Inflammatory macrophage treated with lipopolysaccharide for 4 hours (primary cell): ENCODE data around the gene TRABD2B.
A peak's percentile ranks its signal among the peaks of the same experiment; 100 is the strongest.

ENCODE experiments used
- DNase-seq: peaks from one replicate; pipeline ENCODE4 v3.0.0-alpha.2; 2020

TRABD2B gene

GRCh38 chr1:47818682-47819573, 178.3 kb downstream of the TRABD2B start:
- no peak for DNase-seq

- no peak for DNase-seq
Measured at GRCh38 chr1:47817861-47818260, 179.3 kb downstream of the TRABD2B start.

GRCh38 chr1:47816325-47817071, 180.7 kb downstream of the TRABD2B start:
- DNase-seq: no peak

DNA sequence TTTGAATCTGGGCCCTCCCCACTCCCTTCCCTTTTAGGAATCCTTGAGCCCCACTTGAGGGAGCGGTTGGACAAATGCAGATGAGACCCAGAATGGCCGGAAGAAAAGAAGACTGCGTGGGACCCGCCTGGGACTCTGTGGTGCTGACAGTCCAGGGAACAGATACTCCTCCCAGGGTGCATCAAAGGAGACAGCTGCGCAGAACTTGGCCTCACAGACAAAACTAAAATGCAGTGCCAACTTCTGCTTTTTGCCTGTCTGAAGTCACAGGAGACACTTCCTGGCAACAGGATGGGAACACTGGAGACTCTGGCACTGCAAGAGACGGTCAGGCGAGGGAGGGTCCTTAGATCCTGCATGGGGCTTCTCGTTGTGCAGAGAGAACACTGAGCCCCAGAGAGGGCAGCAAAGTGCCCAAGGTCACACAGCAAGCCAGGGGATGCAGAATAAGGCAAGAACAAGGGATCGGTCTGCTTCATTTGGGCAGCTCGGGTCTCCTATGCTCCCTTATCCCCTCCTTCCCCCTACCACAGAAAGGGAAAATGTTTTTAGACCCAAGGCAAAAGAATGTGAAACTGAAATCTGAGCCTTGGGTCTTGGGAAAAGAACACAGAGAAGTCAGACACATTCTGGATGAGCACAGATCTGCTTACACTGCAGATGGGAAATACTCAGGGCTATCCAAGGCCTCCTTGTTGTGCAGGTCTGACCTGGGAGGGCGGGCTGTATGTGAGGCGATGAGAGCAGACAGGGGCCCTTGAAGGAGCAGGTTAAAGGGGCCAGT, 182.4 kb downstream of the TRABD2B start:
- peak; percentile 4 for DNase-seq

- no peak for DNase-seq
Measured at GRCh38 chr1:47813970-47814369, 183.2 kb downstream of the TRABD2B start.

DNA sequence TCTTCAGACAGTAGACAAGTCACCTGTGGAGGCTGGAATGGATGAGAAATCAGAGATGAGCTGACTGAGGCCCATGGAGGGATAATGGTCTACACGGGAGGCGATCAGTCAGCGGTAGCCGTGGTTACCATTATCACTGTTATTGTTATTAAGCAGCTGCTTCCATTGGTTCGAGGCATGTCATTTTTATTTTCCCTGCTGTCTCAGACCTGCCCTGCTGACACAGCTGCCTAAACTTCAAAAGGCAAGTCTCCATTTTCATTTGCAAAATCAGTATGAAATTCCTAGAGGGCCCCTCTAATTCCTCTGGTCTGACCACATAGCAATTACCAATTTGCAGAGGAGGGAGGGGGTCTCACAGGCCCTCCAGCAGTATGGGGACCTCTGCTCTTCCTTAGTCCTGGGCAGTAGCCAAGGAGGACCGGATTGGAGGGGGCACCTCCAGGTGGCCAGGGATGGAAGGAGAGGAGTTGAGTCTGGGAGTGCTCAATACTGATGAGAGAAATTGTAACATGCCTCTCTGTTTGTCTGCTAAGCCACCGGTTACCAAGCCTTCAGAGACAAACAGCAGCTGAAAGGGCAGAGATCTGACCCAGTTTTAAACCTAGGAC, 184.2 kb downstream of the TRABD2B start:
- DNase-seq: no peak

- DNase-seq: no peak
Measured at GRCh38 chr1:47810964-47811682, 186.1 kb downstream of the TRABD2B start.

- DNase-seq: no peak
Measured at GRCh38 chr1:47809301-47810084, 187.7 kb downstream of the TRABD2B start.

DNA sequence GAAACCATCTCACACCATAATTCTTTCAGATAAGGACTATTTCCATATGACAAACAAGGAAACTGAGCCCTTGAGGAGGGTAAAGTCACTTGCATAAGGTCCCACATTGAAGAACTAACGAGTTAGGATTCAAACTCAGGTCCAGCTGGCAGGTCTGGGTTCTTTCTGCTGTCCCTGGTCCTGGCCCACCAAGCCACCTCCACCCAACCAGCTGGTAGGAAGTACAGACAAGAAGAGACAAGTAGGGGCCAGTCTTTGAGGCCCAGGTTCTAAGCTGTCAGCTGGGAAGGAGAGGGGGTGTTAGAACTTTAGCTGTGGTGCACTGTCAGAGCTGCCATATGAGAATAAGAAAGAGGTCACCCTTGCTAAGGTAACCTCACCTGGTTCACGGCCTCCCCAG, 188.6 kb downstream of the TRABD2B start:
- no peak for DNase-seq

- DNase-seq: no peak
Measured at GRCh38 chr1:47805921-47806361, 191.2 kb downstream of the TRABD2B start.

- DNase-seq: no peak
Measured at GRCh38 chr1:47805018-47805417, 192.2 kb downstream of the TRABD2B start.

DNA sequence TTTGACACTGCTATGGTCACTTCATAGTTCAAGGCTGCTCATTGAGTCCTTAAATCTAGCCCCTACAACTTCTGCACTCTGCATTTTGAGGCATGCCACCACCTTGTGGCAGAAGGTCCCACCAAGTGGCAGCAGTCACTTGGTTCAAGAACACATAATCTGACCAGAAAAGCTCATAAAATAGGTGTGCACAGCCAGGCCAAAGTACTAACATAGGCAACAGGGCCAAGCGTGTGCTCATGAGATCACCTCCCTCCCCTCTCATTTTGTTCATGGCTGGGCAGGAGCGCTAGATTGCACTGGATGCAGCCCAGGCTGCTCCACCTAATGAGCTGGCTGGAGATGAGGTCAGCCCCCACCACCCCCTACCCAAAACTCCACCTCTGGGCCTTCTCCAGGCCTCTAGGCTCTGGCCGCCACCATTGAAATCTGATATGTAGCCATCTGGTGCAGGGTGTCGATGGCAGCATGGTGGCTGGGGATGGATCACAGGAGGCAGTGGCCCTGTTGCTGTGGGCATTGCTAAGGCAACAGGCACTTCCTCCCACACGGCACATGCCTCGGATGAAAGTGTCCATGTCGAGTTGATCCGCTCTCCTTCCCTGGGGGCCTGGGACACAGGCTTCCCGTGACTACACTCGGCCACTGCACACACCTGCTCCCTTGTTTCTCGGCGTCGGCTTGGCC, 193.2 kb downstream of the TRABD2B start:
- DNase-seq: no peak

- DNase-seq: no peak
Measured at GRCh38 chr1:47797575-47797974, 199.6 kb downstream of the TRABD2B start.

DNA sequence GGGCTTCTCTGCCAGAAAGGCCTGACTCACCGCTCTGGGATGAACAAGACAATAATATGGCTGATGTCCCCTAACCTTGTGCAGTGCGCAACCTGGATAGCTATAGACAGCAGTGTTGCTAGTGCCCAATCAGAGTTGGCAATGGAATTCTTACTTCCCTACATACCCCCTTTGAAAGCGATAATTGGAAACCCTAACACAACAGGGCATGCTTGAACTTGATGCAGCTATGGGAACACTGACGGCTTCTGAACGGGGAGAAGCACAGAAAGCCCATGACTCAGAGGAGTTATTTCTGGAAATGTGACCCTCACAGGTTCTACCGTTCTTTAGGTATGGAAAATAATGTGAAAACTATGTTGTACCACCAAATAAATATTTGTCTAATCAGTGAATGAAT, 200.6 kb downstream of the TRABD2B start:
- no peak for DNase-seq

DNA sequence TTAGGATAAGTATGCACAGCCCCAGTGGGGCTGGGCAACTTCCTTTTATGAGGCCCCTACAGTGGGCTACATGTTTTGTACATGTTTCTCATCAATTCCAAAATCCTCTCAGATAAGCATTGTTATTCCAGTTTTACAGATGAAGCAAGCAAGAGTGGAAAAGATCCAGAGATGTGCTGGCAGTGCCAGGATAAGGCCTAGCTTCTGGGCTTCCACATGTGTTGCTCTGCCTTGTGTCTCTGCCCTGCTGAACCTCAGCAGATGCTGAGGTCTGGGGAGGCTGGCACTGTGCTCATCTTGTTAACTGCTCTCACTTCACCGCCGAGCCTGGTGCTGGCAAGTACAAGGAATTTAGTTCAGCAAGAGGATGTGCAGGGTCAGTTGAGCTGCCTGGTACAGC, 202.1 kb downstream of the TRABD2B start:
- DNase-seq: no peak

DNA sequence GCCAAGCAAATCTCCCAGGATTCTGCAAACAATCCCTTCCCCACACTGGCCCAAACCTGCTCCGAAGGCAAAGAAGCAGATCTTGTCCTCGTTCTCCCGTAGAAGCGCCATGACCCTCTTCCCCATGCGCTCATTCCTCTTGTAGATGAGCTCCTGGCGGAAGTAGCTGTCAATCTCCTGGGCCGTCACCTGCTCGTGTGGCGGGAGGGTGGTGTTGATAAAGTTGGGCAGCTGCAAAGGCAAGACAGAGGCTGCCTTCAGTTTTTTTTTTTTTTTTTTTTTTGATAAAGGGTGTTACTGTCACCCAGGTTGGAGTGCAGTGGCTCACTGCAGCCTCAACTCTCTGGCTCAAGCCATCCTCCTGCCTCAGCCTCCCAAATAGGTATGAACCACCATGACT, 202.7 kb downstream of the TRABD2B start:
- DNase-seq: no peak

GRCh38 chr1:47794081-47794480, 203.1 kb downstream of the TRABD2B start:
- no peak for DNase-seq

DNA sequence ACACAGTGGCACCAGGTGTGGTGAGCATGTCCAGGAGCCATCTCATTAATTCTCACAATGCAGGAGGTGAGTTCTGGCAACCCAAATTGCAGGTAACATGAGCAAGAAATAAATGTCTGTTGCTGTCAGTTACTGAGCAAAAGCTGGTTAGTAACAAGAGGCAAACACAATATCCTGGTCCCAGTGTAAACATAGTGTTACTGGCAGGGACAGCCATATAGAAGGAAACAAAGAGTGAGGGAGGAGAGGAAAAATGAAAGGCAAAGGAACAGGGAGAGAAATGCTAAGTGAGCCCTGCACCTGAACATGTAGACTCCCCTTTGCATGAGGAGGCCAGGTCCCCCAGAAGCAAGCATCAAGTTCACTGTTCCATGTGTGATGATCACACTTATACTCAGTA, 203.6 kb downstream of the TRABD2B start:
- DNase-seq: no peak

DNA sequence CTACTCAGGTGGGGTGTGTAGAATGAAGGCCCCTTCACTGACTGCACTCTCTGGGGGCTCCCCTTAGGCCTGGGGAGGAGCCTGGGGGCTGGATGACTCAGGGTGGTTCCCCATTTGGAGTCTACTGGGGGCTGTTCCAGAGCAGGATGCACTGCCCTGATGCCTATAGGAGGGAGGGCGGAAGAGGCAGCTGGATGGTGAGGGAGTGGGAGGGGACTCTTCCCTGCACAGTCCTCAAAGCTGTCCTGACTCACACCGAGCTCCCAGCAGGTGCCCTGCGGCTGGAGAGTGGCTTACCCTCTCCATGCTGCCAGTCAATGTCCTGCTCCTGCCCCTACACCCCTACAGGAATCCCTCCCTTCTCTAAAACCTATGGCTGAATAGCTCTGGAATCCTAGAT, 204.4 kb downstream of the TRABD2B start:
- DNase-seq: no peak

DNA sequence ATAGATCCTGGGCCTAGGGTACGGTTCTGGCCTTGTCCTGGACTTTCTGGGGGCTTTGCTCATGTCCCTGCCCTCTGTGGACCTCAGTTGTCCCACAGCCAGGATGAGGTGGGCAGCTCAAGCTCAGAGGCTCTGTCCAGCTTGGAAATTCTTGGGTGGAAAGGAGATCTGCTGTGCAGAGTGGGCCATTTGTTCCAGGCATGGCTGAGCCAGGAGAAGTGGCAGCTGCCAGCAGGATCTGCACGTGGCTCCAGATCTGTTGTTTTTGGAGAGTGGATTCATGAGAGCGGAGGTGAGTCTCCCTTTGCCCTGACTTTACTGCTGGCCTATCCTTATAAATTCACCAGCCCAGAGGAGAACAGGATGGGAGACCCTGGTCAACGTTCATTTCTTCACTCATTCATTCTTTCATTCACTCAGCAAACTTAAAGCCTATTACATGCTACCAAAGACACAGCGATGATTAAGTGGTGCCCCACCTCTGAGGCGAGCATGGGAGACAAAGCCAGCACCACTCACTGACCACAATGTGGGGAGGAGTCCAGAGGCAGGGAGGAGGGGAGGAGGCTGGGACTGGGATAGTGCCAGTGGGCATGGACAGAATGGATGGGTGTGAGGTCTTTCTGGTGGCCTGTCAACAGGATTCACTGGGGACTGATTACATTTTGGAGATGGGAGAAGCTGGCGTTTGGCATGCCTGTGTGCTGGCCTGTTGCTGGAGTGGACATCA, 205.1 kb downstream of the TRABD2B start:
- DNase-seq: no peak
